Measurements from ENCODE around the gene KIF26B. TPM values are rescaled to one million over a fixed set of nuclear protein-coding genes. Genes with fewer than 3 reads are reported as not detected.

Gene KIF26B
- total RNA-seq, 2 donors from 2014 or later = 0.30 to 0.35 TPM

GRCh38 chr1:245463392-245464165, 308.8 kb downstream of the KIF26B start:
- H3K36me3 ChIP-seq = no peaks in the 10 kb centered on the region
- no peaks in the 10 kb centered on the region for H3K4me1 ChIP-seq
- H3K27me3 ChIP-seq = no peaks in the 10 kb centered on the region
- no peaks in the 10 kb centered on the region for H3K9me3 ChIP-seq
- no peak for DNase-seq
- intact Hi-C loops (cut with DNase I) = no loop called here
- no peak for TF ChIP-seq CTCF (IDR thresholded peaks at IDR 0.05)
- no peak overlapping the region for H3K27ac ChIP-seq
- no peak overlapping the region for H3K4me3 ChIP-seq
- no peak overlapping the region for H3K9ac ChIP-seq (ENCODE audit: low read depth in 2 of 2, low read length in 2 of 2)

DNA sequence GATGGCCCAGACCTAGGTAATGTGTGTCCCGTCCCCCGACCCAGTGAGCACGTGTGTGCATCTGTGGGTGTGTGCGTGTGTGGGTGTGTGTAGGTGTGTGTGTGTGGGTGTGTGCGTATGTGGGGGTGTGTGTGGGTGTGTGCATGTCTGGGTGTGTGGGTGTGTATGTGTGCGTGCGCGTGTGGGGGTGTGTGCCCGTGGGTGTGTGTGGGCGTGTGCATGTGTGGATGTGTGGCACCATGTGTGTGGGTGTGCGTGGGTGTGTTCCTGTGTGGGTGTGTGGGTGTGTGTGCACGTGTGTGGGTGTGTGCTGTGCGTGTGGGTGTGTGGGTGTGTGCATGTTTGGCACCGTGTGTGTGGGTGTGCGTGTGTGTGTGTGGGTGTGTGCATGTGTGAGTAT, 309.5 kb downstream of the KIF26B start:
- no peak overlapping the region for H3K9ac ChIP-seq (ENCODE audit: low read depth in 2 of 2, low read length in 2 of 2)
- H3K9me3 ChIP-seq = no peaks in the 10 kb centered on the region
- intact Hi-C loops (cut with DNase I) = no loop called here
- no peak overlapping the region for H3K27ac ChIP-seq
- no peaks in the 10 kb centered on the region for H3K36me3 ChIP-seq
- no peak overlapping the region for H3K4me3 ChIP-seq
- H3K27me3 ChIP-seq = no peaks in the 10 kb centered on the region
- no peaks in the 10 kb centered on the region for H3K4me1 ChIP-seq
- no peak for DNase-seq
- no peak for TF ChIP-seq CTCF (IDR thresholded peaks at IDR 0.05)

GRCh38 chr1:245465666-245466065, 310.9 kb downstream of the KIF26B start:
- no peaks in the 10 kb centered on the region for H3K27me3 ChIP-seq
- no peak overlapping the region for H3K4me3 ChIP-seq
- no peak overlapping the region for H3K27ac ChIP-seq
- H3K9me3 ChIP-seq = no peaks in the 10 kb centered on the region
- H3K9ac ChIP-seq (ENCODE audit: low read depth in 2 of 2, low read length in 2 of 2) = no peak overlapping the region
- intact Hi-C loops (cut with DNase I) = no loop called here
- no peaks in the 10 kb centered on the region for H3K4me1 ChIP-seq
- H3K36me3 ChIP-seq = no peaks in the 10 kb centered on the region
- no peak for TF ChIP-seq CTCF (IDR thresholded peaks at IDR 0.05)
- DNase-seq = no peak

DNA sequence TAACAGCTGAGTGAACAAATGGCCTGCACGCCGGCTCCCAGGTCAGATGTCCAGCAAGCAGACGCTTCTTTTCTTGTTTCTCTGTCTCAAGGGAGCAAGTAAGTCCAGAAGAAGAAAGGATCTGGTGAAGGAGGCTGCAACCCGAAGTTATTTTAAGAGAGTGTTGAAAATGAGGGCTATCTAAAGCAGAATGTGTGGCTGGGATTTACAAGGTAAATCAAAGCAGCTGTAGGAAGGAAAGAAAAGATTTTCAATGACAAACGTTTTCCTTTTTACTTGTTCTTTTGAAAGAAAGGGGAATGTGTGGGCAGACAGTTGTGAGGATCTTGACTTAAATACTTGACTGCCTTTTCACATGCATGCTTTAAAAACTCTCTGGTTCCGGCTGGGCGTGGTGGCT, 311.5 kb downstream of the KIF26B start:
- TF ChIP-seq CTCF (IDR thresholded peaks at IDR 0.05) = no peak
- DNase-seq = no peak
- H3K4me3 ChIP-seq = no peak overlapping the region
- no peak overlapping the region for H3K27ac ChIP-seq
- H3K4me1 ChIP-seq = no peaks in the 10 kb centered on the region
- no peaks in the 10 kb centered on the region for H3K27me3 ChIP-seq
- intact Hi-C loops (cut with DNase I) = no loop called here
- no peak overlapping the region for H3K9ac ChIP-seq (ENCODE audit: low read depth in 2 of 2, low read length in 2 of 2)
- no peaks in the 10 kb centered on the region for H3K36me3 ChIP-seq
- H3K9me3 ChIP-seq = no peaks in the 10 kb centered on the region

DNA sequence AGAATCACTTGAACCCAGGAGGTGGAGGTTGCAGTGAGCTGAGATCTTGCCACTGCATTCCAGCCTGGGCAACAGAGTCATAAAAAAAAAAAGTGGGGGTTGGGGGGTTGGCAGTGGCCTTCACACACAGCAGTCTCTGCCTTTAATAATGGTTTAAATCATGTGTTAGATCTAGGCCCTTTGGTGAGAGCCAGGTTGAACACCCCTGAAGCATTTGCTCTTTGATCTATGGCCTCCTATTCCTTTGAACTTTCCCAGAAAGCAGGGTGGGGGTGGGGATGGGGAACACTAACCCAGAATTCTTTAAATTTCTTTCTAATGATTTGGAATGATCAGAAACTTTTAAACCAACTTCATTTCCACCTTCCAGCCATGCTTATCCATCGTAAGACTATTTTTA, 313.0 kb downstream of the KIF26B start:
- no peak for TF ChIP-seq CTCF (IDR thresholded peaks at IDR 0.05)
- H3K9ac ChIP-seq (ENCODE audit: low read depth in 2 of 2, low read length in 2 of 2) = no peak overlapping the region
- no peaks in the 10 kb centered on the region for H3K27me3 ChIP-seq
- no peaks in the 10 kb centered on the region for H3K4me1 ChIP-seq
- H3K9me3 ChIP-seq = no peaks in the 10 kb centered on the region
- DNase-seq = no peak
- intact Hi-C loops (cut with DNase I) = no loop called here
- no peaks in the 10 kb centered on the region for H3K36me3 ChIP-seq
- no peak overlapping the region for H3K4me3 ChIP-seq
- no peak overlapping the region for H3K27ac ChIP-seq
